HepG2 (cell line): Measurements from ENCODE around the gene FOXK2. TPM values are rescaled to one million over a fixed set of nuclear protein-coding genes. Genes with fewer than 3 reads are reported as not detected.

Source experiments
- ADNP ChIP-seq: sonication (generic); formaldehyde crosslinking; IDR thresholded peaks from 2 replicates; pipeline ENCODE4 v1.4.0; 2020; ENCODE audit warnings: missing genetic modification reagents
- ASH2L ChIP-seq: fragments of 300-600, 200-600 bp; sonication (generic); IDR thresholded peaks from 2 replicates; pipeline ENCODE4 v1.7.0; 2017; ENCODE audit warnings: low read depth, mild to moderate bottlenecking, moderate library complexity, mixed read lengths, low read length; ENCODE audit not compliant: insufficient read length
- CEBPB ChIP-seq: IDR thresholded peaks from 2 replicates; pipeline ENCODE4 v1.6.1; 2011; ENCODE audit warnings: low read depth, low read length, improper control_type of control experiment, borderline replicate concordance
- HNF1A ChIP-seq, 2 experiments: sonication (generic) in 1 of 2; formaldehyde crosslinking in 1 of 2; IDR thresholded peaks; 2 replicates each; pipeline versions ENCODE4 v1.4.0 to v1.6.1; 2016 to 2020; ENCODE audit warnings: borderline replicate concordance in 1 of 2, low read depth in 1 of 2, mild to moderate bottlenecking in 1 of 2, missing genetic modification reagents in 1 of 2
- KDM4B ChIP-seq: sonication (generic); formaldehyde crosslinking; IDR thresholded peaks from 2 replicates; pipeline ENCODE4 v1.4.0; 2020; ENCODE audit warnings: missing genetic modification reagents
- NFYB ChIP-seq: sonication (generic); formaldehyde crosslinking; IDR thresholded peaks from 2 replicates; pipeline ENCODE4 v1.4.0; 2020; ENCODE audit warnings: missing genetic modification reagents
- NONO ChIP-seq, 2 experiments: fragments of 450-650 bp in 1 of 2; sonication (generic) in 1 of 2; formaldehyde crosslinking in 1 of 2; IDR thresholded peaks in 1 of 2; conservative IDR thresholded peaks in 1 of 2; 2 replicates each; pipeline versions ENCODE4 v1.6.1 to v1.8.0; 2017 to 2022; ENCODE audit warnings: mild to moderate bottlenecking in 1 of 2, missing genetic modification reagents in 1 of 2, moderate library complexity in 1 of 2
- YEATS2 ChIP-seq: sonication (generic); formaldehyde crosslinking; IDR thresholded peaks from 2 replicates; pipeline ENCODE4 v1.4.0; 2020; ENCODE audit warnings: missing genetic modification reagents, borderline replicate concordance
- ZNF234 ChIP-seq: sonication (generic); formaldehyde crosslinking; conservative IDR thresholded peaks from 2 replicates; pipeline ENCODE4 v1.5.1; 2020; ENCODE audit warnings: mild to moderate bottlenecking, missing genetic modification reagents
- ZNF282 ChIP-seq: fragments of 450-650 bp; IDR thresholded peaks from 2 replicates; pipeline ENCODE4 v1.6.1; 2018; ENCODE audit not compliant: partially characterized antibody
- ZNF407 ChIP-seq: sonication (generic); formaldehyde crosslinking; IDR thresholded peaks from one replicate; pipeline ENCODE4 v1.5.1; 2020; ENCODE audit warnings: mild to moderate bottlenecking, missing genetic modification reagents; ENCODE audit errors: not compliant biosample characterization
- ZNF431 ChIP-seq: sonication (generic); formaldehyde crosslinking; IDR thresholded peaks from 2 replicates; pipeline ENCODE4 v1.9.0; 2022; ENCODE audit warnings: missing genetic modification reagents, low read depth, mild to moderate bottlenecking, borderline replicate concordance
- ZNF501 ChIP-seq: sonication (generic); formaldehyde crosslinking; IDR thresholded peaks from 2 replicates; pipeline ENCODE4 v1.5.1; 2020; ENCODE audit warnings: mild to moderate bottlenecking, moderate library complexity, missing genetic modification reagents
- ZNF780A ChIP-seq: sonication (generic); formaldehyde crosslinking; IDR thresholded peaks from 2 replicates; pipeline ENCODE4 v1.8.0; 2022; ENCODE audit warnings: mild to moderate bottlenecking, missing genetic modification reagents, moderate library complexity
- ZNF782 ChIP-seq: sonication (generic); formaldehyde crosslinking; IDR thresholded peaks from 2 replicates; pipeline ENCODE4 v1.4.0; 2020; ENCODE audit warnings: missing genetic modification reagents, mild to moderate bottlenecking, borderline replicate concordance
- ZNF816 ChIP-seq: sonication (generic); formaldehyde crosslinking; IDR thresholded peaks from 2 replicates; pipeline ENCODE4 v1.8.0; 2022; ENCODE audit warnings: missing genetic modification reagents, mild to moderate bottlenecking, borderline replicate concordance
- ZSCAN30 ChIP-seq: sonication (generic); formaldehyde crosslinking; IDR thresholded peaks from 2 replicates; pipeline ENCODE4 v1.5.0; 2020; ENCODE audit warnings: mild to moderate bottlenecking, missing genetic modification reagents
- polyA plus RNA-seq, 8 experiments: library from polyadenylated mRNA; depleted of rRNA in 3 of 8; stranded (reverse) in 7 of 8; unstranded in 1 of 8; fragments of >200 nt; fragmentation: Illumina TruSeq in 4 of 8; extraction: Trizol in 4 of 8; gene quantifications; 2 replicates each; pipeline versions ENCODE4 v1.2.1 to v1.2.3, GENCODE V29; 2011 to 2016; ENCODE audit warnings: low read depth in 4 of 8, missing spikeins in 1 of 8, mixed read lengths in 1 of 8; ENCODE audit not compliant: insufficient read depth in 1 of 8
- total RNA-seq, 5 experiments: library from RNA; depleted of rRNA; stranded (reverse); fragments of >200 nt; fragmentation: Illumina TruSeq; extraction: Trizol; gene quantifications; 2 replicates each; pipeline ENCODE4 v1.2.3, GENCODE V29; 2016; ENCODE audit warnings: low read depth in 1 of 5

The FOXK2 gene
- total and polyA plus RNA-seq, 2 of the 13 experiments (the other 11 are each of a cell fraction or from before 2014, with no cell fraction given): 67.1 to 67.2 TPM

- TF ChIP-seq NONO (IDR thresholded peaks at IDR 0.05) (no peak), NONO (CRISPR knock-in tag; conservative IDR thresholded peaks at IDR 0.05) (no peak), ASH2L (no peak), CEBPB (no peak), ZNF234 (no peak), YEATS2 (CRISPR knock-in tag) (no peak), ZNF816 (CRISPR knock-in tag) (no peak), ZNF501 (CRISPR knock-in tag) (no peak), ZNF782 (CRISPR knock-in tag) (0 out of 2 replicates have a peak, but pooled peaks have one; percentile 44), NFYB (peak; percentile 54), KDM4B (CRISPR knock-in tag) (no peak), ZNF431 (CRISPR knock-in tag) (no peak), ZSCAN30 (CRISPR knock-in tag) (no peak), ZNF282 (no peak), HNF1A (IDR thresholded peaks at IDR 0.05; ENCODE audit: low read depth) (no peak), HNF1A (CRISPR knock-in tag; IDR thresholded peaks at IDR 0.05; ENCODE audit: borderline replicate concordance) (no peak), ZNF407 (CRISPR knock-in tag) (no peak), ADNP (CRISPR knock-in tag) (no peak), ZNF780A (CRISPR knock-in tag) (no peak)
These were observed 23.5 kb upstream of the FOXK2 start (continued) for GRCh38 chr17:82495844-82496528.
